GM12878 (cell line): Measurements from ENCODE around the gene CELF2.

Source experiments
- CBX3 ChIP-seq: fragments of 200-600 bp; sonication (generic); IDR thresholded peaks from 2 replicates; pipeline ENCODE4 v1.6.1; 2016; ENCODE audit warnings: low read depth, borderline replicate concordance
- EZH2 ChIP-seq: IDR thresholded peaks from 2 replicates; pipeline ENCODE4 v1.6.1; 2012; ENCODE audit warnings: low read depth, mild to moderate bottlenecking, control low read depth, inconsistent platforms, low read length, borderline replicate concordance; ENCODE audit not compliant: control insufficient read depth
- TF ChIP-seq, protein P1 (sequence below): IDR thresholded peaks from 2 replicates; pipeline ENCODE4 v1.6.1; 2011; ENCODE audit warnings: low read depth, mild to moderate bottlenecking, low read length, moderate library complexity, borderline replicate concordance; ENCODE audit errors: extremely low read depth

DNA sequence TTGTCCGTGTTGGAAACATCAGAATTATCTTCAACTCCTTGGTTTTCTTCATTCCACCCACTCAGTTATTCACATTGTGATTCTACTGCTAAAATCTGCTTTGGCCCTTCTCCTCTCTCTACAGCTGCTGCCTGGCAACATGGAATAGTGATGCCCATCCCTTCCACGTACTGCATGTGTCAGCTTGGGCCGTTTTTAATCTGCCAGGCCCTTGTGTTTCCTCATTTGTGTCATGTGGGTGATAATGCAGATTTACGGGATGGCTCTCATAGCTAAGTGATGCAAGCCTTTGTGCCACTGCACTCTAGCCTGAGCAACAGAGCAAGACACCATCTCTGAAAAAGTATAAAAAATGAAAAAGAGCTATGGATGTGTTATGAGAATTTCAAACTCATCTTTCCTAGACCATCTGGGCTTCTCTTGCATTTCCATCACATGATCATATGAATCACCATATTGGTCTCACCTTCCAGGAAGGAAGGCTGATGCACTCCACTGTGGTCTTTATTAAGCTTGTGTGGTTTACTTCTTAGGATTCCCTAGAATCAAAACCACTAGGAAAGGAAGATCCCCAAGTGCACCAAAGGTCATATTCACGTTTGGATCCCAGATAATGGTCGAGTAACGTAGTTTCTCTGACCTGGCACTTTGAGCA lies 20.6 kb upstream of the CELF2 start:
- TF ChIP-seq EZH2, result no peak
- TF ChIP-seq, protein P1, sequence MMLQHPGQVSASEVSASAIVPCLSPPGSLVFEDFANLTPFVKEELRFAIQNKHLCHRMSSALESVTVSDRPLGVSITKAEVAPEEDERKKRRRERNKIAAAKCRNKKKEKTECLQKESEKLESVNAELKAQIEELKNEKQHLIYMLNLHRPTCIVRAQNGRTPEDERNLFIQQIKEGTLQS, result no peak
- no peak for TF ChIP-seq CBX3
